ENCODE measurements around the gene TTC39C.
A peak's percentile ranks its signal among the peaks of the same experiment; 100 is the strongest.
"Not testable (repeated sequence)": the region's sequence is repeated elsewhere in the genome, so short reads cannot be mapped to it uniquely, and the experiment has no call there.

TTC39C gene

DNA sequence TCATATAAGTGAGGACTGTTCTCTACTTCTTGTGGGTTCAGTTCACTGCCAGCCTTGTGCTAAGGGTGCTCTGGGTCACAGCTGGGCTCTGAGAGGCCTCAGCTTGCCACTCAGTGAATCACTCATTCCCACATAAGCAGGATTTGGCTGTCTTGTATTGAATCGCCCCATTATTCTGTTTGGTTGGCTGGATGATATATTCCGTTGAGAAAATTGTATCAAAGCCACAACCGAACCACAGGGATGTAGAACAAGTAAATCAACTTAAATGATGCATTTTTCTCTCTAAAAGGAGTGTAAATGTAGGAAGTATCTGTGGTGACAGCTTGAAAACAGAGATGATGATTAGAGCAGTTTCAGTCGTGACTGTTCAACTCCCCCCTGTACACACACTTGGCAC is 39.6 kb downstream of the TTC39C start:
- DNase-seq (ENCODE audit: low read depth in 2 of 2): no peak

DNA sequence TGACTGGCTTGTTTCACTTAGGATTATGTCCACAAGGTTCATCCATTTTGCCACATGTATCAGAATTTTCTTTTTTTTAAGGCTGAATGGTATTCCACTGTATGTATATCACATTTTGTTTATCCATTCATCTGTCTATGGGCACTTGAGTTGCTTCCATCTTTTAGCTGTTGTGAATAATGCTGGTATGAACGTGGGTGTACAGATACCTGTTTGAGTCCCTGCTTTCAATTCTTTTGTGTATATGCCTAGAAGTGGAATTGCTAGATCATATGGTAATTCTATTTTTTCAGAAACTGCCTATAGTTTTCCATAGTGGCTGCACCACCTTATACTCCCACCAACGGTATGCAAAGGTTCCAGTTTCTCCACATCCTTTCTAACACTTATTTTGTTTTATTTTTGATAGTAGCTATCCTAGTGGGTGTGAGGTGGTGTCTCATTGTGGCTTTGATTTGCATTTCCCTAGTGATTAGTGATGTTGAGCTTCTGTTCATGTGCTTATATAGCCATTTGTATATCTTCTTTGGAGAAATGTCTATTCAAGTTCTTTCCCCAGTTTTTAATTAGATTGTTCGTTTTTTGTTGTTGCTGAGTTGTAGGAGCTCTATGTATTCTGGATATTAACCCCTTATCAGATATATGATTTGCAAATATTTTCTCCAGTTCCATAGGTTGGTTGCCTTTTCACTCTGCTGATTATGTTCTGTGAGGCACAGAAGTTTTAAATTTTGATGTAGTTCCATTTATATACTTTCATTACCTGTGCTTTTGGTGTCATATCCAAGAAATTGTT is 40.7 kb downstream of the TTC39C start:
- DNase-seq (ENCODE audit: low read depth in 2 of 2): no peak

DNA sequence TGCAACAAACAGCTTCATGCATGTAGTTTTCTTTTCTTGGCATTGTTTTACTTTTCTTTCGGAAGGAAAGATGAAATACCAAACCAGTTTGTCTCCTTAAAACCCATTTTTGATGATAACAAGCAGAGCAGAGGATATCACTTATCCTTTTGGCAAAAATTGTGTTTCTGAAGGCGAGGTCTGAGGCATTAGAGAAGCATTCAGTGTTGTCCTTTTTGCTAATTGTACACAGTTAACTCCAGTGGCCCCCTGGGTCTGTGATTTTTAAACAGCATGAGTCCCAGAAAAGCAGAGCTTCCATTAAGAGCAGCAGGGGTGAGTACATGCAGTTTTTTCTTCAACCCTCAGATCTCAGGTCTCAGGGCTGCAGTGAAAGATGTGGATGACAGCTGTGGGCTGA is 41.3 kb downstream of the TTC39C start:
- no peak for DNase-seq (ENCODE audit: low read depth in 2 of 2)

DNA sequence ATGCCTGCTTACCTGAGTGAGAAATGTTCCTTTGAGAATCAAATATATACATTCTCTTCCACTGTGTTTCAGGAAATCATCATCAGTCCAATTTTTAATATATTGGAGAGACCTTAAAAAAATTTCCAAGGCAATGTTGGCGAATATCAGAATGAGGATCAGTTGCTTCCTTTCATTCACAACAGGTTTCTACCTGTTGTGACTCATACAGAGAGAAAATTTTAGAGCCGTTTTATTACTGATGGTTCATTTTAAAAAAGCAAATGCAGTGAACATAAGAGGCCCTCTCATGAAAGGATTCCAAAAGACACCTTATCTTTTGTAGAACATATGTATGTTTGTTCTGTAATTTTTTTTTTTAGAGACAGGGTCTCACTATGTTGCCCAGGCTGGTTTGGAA is 42.0 kb downstream of the TTC39C start:
- DNase-seq (ENCODE audit: low read depth in 2 of 2): no peak

DNA sequence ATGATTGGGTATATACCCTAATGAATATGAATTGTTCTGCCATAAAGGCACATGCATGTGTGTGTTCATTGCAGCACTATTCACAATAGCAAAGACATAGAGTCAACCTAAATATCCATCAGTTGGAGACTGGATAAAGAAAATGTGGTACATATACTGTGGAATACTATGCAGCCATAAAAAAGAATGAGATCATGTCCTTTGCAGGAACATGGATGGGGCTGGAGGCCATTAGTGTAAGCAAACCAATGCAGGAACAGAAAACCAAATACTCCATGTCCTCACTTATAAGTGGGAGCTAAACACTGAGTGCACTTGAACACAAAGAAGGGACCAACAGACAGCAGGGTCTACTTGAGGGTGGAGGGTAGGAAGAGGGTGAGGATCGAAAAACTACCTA is 43.2 kb downstream of the TTC39C start:
- no peak for DNase-seq (ENCODE audit: low read depth in 2 of 2)

DNA sequence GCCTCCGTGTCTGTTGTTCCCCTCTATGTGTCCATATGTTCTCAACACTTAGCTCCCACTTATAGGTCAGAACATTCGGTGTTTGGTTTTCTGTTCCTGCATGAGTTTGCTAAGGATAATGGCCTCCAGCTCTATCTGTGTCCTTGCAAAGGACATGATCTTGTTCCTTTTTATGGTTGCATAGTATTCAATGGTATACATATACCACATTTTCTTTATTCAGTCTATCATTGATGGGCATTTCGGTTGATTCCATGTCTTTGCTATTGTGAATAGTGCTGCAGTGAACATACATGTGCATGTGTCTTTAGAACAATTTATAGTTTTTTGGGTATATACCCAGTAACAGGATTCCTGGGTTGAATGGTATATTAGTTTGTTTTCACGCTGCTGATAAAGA is 44.8 kb downstream of the TTC39C start:
- DNase-seq (ENCODE audit: low read depth in 2 of 2): not testable (repeated sequence)

DNA sequence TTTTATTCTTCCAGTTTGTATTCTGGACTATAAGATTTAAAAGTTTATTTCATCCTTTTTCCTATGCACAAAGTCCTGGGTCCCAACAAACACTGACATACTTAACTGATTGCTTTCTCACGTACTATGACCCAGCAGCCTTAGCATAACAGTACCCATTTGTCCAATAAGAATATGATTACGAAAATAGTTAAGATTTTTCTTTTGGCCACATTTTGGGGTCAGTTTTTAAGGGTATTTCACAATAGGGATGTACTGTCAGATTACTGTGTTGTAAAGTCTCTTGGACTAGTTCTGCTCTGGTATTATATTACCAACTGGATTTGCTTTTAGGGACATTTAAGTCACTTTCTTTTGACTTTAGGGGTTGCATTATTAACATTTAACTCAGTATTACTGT is 46.1 kb downstream of the TTC39C start:
- DNase-seq (ENCODE audit: low read depth in 2 of 2): no peak

DNA sequence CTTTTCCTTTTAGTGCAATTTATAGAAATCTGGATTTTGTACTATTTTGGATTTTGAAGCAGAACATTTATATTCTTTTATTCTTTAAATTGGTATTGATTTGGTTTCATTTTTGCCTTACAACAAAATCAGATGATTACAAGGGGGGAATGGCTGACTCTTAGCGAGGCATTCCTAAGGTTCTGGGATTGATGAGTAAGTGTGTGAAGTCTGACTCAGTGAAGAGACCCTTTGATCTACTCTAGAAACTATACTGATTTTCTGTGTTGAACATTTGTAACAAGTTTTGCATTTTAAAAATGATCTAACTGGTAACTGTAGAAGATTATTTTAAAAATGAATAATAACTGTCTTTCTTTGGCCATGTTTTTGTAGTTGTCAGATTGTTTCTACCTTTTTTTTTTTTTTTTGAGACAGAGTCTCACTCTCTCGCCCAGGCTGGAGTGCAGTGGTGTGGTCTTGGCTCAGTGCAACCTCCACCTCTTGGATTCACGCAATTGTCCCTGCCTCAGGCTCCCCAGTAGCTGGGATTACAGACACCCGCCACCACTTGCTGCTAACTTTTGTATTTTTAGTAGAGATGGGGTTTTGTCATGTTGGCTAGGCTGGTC is 48.7 kb downstream of the TTC39C start:
- DNase-seq (ENCODE audit: low read depth in 2 of 2): no peak

DNA sequence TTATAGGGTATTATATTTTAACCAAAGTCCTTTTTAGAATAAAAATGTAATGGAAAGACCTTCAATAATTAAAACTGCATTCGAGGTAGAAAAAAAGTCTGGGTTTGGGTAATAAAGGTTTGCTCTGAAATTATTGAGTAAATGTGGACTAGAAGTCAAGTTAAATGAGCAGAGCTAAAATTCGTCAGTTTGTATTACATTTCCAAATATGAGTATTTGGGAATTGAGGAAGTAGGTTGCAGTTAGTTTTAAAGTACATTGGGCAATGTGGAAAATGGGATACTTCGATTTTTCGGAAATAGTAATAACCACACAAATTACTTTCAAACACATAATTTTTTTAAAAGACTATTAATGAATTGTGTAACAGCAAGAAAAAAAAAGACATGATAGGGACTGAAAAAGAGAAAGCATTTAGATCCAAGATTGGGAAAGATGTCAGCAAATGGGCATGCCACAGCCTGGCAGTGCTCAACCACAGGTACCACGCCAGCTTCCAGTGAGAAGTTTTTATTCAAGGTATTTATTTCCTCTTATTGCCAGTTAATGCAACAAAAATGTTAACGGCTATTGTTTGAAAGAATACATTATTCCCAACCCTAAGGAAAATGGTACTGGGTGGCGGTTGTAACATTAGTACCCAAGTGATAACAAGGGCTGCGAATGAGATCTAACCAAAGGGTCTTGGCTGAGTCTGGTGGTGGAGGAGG is 50.0 kb downstream of the TTC39C start:
- DNase-seq (ENCODE audit: low read depth in 2 of 2): no peak

DNA sequence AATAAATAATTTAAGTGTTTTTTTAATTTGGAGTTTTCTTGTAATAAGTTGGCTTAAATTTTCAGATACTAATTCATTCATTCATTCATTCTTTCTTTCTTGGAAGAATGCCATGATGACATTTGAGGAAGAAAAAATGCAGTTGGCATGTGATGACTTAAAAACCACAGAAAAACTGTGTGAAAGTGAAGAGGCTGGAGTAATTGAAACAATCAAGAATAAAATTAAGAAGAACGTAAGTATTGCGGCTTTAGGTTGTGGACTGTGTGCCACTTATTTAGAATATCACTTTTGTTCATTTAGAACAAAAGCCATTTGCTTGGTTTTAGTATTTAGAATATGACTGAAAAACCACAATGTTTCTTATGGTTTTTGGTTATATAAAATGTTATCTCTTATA is 51.4 kb downstream of the TTC39C start:
- DNase-seq (ENCODE audit: low read depth in 2 of 2): no peak

DNA sequence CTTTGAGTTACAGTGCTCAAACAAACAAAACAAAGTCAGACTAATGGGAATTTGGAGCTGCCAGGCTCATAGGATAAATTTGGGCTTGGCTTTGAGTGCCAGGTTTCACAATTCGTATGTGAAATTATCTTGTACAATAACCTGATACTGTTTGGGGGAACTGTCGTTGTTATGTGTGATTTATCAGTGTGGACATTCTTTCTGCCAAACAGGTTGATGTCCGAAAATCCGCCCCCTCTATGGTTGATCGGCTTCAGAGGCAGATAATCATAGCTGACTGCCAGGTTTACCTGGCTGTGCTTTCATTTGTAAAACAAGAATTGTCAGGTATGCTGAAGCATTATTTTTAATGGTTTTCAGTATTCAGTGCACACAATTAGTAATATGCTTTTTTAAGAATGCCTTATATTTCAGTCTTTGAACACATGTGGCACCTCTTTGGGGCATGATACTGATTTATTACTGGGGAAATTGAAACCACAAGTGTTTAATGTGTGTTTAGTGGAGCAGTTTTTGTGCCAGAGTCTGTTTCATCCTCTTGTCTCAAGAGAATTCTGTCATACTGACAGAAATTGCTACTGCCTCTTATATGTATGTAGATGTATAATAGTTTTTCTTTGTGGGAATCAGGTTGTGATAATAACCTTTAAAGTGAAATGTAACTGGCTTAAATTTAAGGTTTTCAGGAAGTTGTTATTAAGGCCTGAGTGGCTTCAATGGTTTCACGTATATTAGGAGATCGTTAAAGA is 54.6 kb downstream of the TTC39C start:
- no peak for DNase-seq (ENCODE audit: low read depth in 2 of 2)

DNA sequence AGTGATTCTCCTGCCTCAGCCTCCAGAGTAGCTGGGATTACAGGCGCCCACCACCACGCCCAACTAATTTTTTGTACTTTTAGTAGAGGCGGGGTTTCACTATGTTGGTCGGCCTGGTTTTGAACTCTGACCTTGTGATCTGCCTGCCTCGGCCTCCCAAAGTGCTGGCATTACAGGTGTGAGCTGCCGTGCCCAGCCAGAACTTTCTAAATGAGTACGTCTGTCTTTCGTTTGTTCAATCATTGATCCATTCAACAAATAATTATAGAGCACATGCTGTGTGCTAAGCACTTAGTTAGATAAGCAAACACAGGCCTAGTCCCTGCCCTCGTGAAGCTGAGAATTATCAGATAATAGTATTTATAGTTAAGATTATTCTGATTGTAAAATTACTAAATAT is 56.5 kb downstream of the TTC39C start:
- DNase-seq (ENCODE audit: low read depth in 2 of 2): no peak

DNA sequence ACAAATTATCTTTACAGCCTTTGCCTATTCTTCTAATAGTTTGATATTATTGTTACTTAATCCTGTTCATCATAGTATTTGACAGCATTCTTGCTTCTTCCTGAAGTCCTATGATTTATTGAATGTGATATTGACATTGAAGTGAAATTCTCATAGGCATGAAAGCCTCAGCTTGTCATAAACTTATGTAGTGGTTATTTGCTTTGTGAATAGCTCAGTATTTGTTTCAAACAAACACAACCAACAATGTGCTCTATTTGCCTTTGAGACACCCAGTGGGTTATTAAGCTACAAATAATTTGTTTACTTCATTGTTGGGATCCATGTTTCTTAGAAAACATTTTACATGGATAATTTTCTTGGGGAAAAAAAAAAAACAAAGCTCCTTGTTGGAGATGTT is 57.2 kb downstream of the TTC39C start:
- no peak for DNase-seq (ENCODE audit: low read depth in 2 of 2)

DNA sequence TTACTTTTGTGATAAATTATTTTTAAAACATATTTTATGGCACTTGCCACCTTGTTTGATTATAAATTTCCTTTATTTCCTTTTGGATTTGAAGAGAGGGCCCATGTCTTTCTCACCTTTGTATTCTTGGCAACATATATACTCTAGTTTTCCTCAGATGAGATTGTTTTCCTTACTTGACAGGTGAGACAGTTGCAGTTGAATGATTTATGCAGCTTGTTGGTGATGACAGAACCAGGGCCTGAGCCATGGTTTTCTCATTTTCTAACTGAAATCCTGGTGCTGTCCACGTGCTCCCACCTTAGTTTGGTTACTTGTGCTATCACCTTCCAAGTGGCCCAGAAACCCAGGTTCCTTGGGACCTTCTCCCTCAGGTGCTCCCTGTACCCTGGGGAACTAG is 58.2 kb downstream of the TTC39C start:
- no peak for DNase-seq (ENCODE audit: low read depth in 2 of 2)

DNA sequence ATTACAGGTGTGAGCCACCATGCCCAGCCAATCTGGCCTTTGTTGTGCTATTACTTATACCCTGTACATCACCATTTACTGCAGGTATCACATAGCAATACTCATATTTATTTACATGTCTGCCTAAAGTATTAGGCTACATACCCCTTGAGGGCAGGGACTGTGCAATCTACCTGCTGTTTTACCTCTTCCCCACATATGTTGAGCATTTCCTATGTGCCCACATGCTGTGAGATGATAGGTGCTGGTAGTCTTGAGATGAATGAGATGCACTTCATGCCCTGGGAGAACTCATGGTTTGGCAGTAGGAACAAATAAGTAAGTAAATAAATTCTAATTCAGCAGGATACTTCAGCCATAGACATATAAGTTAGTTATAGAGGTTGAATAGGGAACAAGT is 59.2 kb downstream of the TTC39C start:
- DNase-seq (ENCODE audit: low read depth in 2 of 2): no peak

DNA sequence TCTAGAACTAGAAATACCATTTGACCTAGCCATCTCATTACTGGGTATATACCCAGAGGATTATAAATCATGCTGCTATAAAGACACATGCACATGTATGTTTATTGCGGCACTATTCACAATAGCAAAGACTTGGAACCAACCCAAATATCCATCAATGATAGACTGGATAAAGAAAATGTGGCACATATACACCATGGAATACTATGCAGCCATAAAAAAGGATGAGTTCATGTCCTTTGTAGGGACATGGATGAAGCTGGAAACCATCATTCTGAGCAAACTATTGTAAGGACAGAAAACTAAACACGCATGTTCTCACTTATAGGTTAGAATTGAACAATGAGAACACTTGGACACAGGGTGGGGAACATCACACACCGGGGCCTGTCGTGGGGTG is 60.2 kb downstream of the TTC39C start:
- DNase-seq (ENCODE audit: low read depth in 2 of 2): not testable (repeated sequence)

DNA sequence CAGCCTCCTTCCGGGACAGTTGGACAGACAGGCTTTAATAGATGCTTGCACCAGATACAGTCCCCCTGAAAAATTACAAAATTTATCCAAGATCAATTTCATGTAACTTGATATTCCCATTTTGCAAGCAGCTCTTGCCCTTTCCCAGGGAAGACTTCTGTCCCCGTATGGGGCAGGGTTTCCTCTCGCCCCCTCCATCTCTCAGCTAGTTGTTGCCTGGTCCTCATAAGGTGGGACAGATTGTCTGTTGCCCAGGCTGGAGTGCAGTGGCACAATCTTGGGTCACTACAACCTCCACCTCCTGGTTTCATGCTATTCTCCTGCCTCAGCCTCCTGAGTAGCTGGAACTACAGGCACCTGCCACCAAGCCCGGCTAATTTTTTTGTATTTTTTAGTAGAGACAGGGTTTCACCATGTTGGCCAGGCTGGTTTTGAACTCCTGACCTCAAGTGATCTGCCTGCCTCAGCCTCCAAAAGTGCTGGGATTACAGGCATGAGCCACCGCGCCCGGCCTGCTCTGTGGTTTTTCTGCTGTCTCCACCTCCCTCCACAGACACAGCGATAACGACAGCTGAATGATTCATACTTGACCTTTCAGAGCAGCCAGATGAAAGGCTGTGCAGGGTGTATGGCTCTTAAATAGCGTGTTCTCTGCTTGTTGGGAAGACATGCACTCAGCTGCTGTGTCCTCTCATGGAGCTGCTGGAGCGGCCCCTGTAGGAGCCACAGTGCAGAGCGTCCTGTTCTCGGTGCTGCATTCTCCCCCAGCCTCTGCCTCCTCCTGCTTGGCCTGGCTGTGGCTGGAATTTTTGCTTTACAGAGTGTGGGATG is 61.4 kb downstream of the TTC39C start:
- DNase-seq (ENCODE audit: low read depth in 2 of 2): peak; percentile 44 to 64

DNA sequence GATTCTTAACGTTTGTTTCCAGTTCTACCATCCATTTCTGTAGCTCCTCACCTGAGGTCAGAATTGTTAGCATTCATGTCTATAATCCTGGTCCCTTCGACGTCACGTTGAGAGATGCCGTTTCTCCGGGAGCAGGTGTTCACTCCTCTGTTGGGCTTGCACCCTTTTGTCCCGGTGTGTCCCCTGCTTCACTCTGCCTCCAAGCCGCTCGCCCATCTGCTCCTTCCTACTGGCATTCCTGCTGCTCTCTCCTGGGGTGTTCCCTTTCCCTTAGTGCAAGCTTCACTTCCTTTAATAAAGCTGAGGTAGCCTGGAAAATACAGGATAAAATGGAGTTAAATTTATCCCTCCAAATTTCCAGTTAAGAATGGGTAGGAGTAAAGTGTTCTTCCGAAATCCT is 62.4 kb downstream of the TTC39C start:
- DNase-seq (ENCODE audit: low read depth in 2 of 2): no peak

DNA sequence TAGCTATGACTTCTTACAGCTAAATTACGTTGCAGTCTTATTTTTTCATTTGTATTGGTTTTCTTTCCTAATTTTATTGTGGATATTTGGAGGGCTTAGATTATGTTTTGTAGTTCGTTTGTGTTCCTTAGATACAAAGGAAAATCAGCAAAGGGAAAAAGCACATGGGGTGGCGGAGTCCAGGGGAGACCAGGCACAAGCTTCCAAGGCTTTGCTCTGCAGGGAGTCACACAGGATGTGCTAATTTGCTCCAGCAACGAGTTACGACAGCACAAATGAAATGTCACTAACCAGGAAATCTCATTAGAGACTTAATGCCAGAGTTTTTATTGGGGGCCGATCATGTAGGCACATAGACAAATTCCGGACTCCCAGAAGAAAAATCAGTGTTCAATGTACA is 63.8 kb downstream of the TTC39C start:
- no peak for DNase-seq (ENCODE audit: low read depth in 2 of 2)

DNA sequence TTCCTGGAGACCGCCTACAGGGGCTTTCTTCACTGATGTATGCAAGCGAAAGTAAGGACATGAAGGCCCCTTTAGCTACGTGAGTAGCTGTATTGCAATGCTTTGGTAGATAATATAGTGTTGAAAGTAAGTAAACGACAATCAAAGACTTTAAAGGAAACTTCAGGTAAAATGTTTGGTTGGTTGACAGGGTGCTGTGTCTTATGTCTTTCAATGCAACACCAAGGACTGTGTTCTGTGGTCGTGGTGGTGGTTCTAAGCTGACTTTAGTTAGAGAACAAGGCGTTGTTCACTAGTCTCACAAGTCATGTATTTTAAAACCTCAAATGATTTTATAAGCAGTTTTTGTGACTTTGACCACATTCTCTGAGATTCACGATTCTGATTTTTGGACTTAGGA is 66.3 kb downstream of the TTC39C start:
- DNase-seq (ENCODE audit: low read depth in 2 of 2): no peak

DNA sequence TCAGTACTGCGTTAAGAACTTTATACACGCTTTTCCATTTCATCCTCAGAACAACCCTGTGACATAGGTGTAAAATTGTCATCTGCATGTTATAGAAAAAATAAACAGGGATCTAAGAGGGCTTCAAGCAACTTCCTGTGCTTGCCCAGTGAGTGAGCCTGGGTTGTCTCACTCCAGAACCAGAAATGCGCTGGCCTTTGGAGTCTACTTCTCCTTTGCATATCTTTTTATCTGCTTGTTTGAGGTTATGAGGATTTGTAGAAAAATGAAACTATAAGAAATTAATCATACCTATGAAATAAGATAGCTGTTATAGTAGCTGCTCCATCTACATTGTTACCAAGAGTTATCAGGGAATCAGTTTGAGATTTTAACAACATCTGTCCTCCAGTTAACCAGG is 69.0 kb downstream of the TTC39C start:
- no peak for DNase-seq (ENCODE audit: low read depth in 2 of 2)

DNA sequence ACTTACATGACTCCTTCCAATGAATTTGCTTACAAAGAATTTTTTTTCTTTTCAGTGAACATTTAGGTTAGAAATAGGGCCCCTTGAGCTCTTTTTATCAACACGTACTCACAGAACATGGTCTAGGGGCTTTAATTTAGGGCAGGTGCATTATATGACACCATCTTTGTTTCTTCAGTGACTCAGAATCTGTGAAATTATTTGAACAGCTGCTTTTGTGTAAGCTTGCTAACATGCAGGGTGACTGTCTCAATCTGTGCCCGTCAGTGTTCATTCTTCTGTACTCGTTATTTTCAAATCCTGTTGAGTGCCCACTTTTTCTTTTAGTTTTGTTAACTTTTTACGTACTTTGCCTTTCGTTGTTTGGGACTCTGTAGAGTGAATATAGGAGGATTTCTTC is 71.5 kb downstream of the TTC39C start:
- DNase-seq (ENCODE audit: low read depth in 2 of 2): no peak
